AG09319 (cell line): ENCODE measurements around the gene SLC50A1.
"Not testable (repeated sequence)": the region's sequence is repeated elsewhere in the genome, so short reads cannot be mapped to it uniquely, and the experiment has no call there.

Source experiments
- DNase-seq: peaks from one replicate; pipeline ENCODE4 v3.0.0-alpha.2; 2010; ENCODE audit warnings: low read depth; ENCODE audit errors: extremely low read depth
- TF ChIP-seq, protein P1 (sequence below): IDR thresholded peaks from 2 replicates; pipeline ENCODE4 v1.5.1; 2011; ENCODE audit warnings: low read depth, mild to moderate bottlenecking, inconsistent platforms, low read length, moderate library complexity

SLC50A1 gene

GRCh38 chr1:155117610-155118009 is 18.0 kb upstream of the SLC50A1 start:
- DNase-seq = no peak
- TF ChIP-seq, protein P1, sequence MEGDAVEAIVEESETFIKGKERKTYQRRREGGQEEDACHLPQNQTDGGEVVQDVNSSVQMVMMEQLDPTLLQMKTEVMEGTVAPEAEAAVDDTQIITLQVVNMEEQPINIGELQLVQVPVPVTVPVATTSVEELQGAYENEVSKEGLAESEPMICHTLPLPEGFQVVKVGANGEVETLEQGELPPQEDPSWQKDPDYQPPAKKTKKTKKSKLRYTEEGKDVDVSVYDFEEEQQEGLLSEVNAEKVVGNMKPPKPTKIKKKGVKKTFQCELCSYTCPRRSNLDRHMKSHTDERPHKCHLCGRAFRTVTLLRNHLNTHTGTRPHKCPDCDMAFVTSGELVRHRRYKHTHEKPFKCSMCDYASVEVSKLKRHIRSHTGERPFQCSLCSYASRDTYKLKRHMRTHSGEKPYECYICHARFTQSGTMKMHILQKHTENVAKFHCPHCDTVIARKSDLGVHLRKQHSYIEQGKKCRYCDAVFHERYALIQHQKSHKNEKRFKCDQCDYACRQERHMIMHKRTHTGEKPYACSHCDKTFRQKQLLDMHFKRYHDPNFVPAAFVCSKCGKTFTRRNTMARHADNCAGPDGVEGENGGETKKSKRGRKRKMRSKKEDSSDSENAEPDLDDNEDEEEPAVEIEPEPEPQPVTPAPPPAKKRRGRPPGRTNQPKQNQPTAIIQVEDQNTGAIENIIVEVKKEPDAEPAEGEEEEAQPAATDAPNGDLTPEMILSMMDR = no peak

- DNase-seq = not testable (repeated sequence)
Measured at GRCh38 chr1:155118090-155118489, 17.6 kb upstream of the SLC50A1 start.

GRCh38 chr1:155120253-155120652 is 15.4 kb upstream of the SLC50A1 start:
- no peak for DNase-seq
- TF ChIP-seq, protein P1 = no peak

DNA sequence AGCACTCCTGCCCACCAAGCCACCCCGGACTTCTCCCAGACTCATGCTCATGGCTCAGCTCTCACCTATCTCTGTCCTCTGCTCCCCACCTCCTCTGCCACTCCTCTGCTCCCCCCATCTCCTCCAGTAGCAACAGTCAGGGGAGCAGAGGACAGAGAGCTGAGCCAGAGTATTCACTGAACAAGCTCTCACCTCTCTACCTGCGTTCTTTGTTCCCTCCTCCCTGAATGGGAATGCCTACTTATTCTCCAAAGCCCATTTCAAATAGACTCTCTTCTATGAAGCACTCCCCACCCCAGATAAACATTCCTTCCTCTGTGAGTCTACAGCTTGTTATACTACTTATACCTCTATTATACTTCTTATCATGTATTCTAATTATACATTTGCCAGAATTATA is 14.4 kb upstream of the SLC50A1 start:
- TF ChIP-seq, protein P1 = no peak
- DNase-seq = no peak

- TF ChIP-seq, protein P1 = no peak
- DNase-seq = no peak
Measured at GRCh38 chr1:155122308-155122707, 13.3 kb upstream of the SLC50A1 start.

DNA sequence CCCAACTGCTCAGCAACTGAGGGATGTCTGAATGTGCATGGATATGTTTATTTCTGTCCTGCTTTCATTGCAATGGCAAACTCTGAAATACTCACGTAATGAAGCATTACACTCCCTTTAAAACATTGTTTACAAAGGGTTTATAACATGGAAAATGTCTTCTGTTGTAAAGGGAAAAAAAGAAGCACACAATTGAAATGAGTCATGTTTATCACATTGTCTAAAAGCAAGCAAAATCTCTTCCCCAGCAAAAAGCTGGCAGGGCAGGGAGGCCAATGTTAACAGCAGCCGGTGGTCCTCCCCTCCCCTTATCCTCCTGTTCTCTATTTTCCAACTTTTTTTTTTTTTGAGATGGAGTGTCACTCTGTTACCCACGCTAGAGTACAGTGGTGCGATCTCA is 11.9 kb upstream of the SLC50A1 start:
- DNase-seq = no peak
- TF ChIP-seq, protein P1 = no peak

DNA sequence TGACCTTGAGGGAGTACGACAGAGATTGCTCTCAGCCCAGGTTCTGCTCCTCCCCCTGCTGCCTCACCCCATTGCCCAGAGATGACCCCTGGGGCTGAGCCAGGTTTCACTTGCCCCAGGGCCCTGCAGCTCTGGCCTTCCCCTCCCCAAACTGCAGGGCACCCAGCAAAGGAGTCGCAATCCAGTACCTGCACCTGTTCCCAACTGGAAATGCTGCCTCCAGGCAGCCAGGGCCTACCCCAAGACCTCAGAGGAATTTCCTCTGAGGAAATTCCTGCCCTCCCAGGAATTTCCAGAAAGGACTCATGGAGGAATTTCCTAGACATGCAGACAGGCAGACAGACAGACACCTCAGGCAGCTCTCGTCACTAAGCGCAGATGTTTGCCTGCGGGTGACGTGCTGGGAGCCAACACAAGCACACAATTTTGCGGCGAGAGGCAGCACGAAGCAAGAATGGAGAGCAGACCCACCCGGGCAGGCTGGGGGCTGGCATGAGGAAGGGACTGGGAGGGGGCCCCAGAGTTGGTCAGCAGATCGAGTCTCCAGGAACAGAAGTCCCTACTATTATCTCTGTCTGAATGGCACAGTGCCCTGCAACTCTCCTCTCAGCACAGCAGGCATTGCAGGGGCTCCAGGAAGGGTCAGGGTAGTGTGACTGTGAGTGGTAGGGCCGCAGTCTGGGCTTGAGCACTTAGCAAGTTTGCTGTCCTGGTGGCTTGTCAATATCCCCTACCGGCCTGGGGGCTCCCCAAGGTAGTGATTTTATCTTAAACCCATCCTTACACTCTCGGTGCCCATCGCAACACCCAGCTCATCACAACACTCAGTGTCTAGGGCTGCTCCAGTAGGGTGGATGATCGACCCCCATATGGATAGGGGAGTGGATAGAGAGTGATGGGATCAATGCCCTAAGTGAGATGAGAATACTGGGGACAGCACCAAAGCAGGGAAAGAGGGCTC is 10.9 kb upstream of the SLC50A1 start:
- TF ChIP-seq, protein P1 = no peak

More for the DNA sequence above, 10.9 kb upstream of the SLC50A1 start:
- DNase-seq = no peak
